ENCODE measurements around the gene STON1.
"Not testable (repeated sequence)": the region's sequence is repeated elsewhere in the genome, so short reads cannot be mapped to it uniquely, and the experiment has no call there.

STON1 gene

DNA sequence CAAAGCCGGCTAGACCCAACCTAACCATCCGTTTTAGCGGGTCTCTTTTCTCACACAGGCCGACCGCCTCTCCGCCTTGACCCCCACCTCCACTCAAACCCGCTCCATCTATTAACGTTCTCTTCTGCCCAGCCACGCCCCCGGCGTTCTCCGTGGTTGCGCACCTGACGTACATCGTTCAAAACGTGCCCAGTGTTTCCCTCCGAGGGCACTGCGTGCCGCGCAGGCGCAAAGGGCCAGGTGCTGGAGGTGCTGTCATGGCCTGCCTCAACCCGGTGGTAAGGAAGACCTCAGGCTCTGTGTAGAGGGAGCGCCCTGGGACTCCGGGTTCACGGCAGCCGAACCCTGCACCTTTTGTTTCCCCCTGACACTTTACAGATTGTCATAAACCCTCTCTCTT is 87.7 kb downstream of the STON1 start, which contains the start of gene GTF2A1L:
TSS of gene GTF2A1L (plus strand) at position 239 of the 400 bp plus-strand sequence. CDS start at position 258, 19 bp downstream.
- FAIRE-seq (no peak), DNase-seq (ENCODE audit: insufficient read length, low spot score) (no peak)
- TF ChIP-seq, protein P1, sequence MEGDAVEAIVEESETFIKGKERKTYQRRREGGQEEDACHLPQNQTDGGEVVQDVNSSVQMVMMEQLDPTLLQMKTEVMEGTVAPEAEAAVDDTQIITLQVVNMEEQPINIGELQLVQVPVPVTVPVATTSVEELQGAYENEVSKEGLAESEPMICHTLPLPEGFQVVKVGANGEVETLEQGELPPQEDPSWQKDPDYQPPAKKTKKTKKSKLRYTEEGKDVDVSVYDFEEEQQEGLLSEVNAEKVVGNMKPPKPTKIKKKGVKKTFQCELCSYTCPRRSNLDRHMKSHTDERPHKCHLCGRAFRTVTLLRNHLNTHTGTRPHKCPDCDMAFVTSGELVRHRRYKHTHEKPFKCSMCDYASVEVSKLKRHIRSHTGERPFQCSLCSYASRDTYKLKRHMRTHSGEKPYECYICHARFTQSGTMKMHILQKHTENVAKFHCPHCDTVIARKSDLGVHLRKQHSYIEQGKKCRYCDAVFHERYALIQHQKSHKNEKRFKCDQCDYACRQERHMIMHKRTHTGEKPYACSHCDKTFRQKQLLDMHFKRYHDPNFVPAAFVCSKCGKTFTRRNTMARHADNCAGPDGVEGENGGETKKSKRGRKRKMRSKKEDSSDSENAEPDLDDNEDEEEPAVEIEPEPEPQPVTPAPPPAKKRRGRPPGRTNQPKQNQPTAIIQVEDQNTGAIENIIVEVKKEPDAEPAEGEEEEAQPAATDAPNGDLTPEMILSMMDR (IDR thresholded peaks at IDR 0.05; ENCODE audit: insufficient read depth, missing control alignments), result no peak

- TF ChIP-seq, protein P1 (IDR thresholded peaks at IDR 0.05; ENCODE audit: insufficient read depth, missing control alignments), result no peak
- no peak for FAIRE-seq
- no peak for DNase-seq (ENCODE audit: insufficient read length, low spot score)
These were observed 89.6 kb downstream of the STON1 start for GRCh38 chr2:48619526-48619925.

- no peak for FAIRE-seq
- TF ChIP-seq, protein P1 (IDR thresholded peaks at IDR 0.05; ENCODE audit: insufficient read depth, missing control alignments), result no peak
These were observed 90.7 kb downstream of the STON1 start for GRCh38 chr2:48620604-48621003.

GRCh38 chr2:48622691-48623090 is 92.7 kb downstream of the STON1 start:
- FAIRE-seq; DNase-seq (ENCODE audit: insufficient read length, low spot score): not testable (repeated sequence)
- TF ChIP-seq, protein P1 (IDR thresholded peaks at IDR 0.05; ENCODE audit: insufficient read depth, missing control alignments), result peak; percentile 21

More at GRCh38 chr2:48620604-48621003, 90.7 kb downstream of the STON1 start:
- no peak for DNase-seq (ENCODE audit: insufficient read length, low spot score)

GRCh38 chr2:48624696-48625095 is 94.7 kb downstream of the STON1 start:
- FAIRE-seq (no peak), DNase-seq (ENCODE audit: insufficient read length, low spot score) (no peak)
- TF ChIP-seq, protein P1 (IDR thresholded peaks at IDR 0.05; ENCODE audit: insufficient read depth, missing control alignments), result no peak

DNA sequence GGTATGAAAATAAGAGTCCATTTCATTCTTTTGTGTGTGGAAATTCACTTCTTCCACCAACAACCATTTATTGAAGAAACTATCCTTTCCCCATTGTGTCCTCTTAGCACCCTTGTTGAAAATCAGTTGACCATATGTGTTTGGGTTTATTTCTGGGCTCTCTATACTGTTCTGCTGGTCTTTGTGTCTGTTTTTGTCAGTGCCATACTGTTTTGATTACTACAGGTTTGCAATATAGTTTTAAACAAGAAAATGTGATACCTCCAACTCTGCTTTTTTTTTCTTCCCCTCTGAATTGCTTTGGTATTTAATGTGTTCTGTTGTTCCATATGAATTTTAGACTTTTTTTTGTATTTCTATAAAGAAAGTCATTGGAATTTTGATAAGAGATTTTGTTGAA is 96.1 kb downstream of the STON1 start:
- FAIRE-seq, result no peak
- TF ChIP-seq, protein P1 (IDR thresholded peaks at IDR 0.05; ENCODE audit: insufficient read depth, missing control alignments), result no peak
- DNase-seq (ENCODE audit: insufficient read length, low spot score), result no peak

- no peak for FAIRE-seq
- peak; percentile 22 for DNase-seq (ENCODE audit: insufficient read length, low spot score)
- TF ChIP-seq, protein P1 (IDR thresholded peaks at IDR 0.05; ENCODE audit: insufficient read depth, missing control alignments), result no peak
These were observed 103.2 kb downstream of the STON1 start for GRCh38 chr2:48633143-48633542.

All from D721Med (cell line).